ENCODE measurements around the gene ZNF280D.

Gene ZNF280D

DNA sequence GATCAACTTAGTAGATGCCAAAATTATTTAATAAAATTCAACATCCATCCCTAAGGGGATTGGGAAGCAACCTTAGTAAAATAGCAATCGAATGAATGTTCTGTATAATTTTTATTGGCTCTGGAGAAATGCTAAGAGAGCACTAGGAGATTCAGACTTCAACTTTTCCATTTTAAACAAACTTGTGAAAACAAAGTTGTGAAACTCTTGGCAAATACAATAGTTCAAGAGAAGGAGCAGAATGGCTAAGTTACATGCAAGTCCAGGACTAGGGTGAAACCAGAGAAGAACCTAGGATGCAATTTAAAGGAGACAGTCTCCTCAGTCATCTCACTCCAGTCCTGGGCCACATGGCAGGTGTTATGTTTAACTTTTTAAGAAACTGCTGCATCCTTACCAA, 16.7 kb upstream of the ZNF280D start:
- H3K4me3 ChIP-seq (ENCODE audit: low read depth, low read length): no peak overlapping the region

- H3K4me3 ChIP-seq (ENCODE audit: low read depth, low read length): no peak overlapping the region
Observed at GRCh38 chr15:56744701-56745683, 11.7 kb upstream of the ZNF280D start.

DNA sequence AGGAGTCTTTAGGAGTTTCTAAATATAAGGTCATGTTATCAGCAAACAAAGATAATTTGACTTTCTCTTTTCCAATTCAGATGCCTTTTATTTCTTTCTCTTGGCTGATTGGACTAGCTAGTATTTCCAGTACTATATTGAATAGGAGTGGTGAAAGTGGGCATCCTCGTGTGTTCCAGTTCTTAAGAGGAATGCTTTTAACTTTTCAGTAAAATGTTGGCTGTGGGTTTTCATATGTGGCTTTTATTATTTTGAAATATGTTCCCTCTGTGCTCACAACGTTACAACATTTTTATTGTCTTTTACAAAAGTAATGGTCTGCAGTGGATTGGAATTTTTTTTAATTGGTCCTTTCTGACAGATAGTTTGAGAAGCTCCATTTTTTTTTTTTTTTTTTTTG, 8.2 kb upstream of the ZNF280D start:
- no peak overlapping the region for H3K4me3 ChIP-seq (ENCODE audit: low read depth, low read length)

GRCh38 chr15:56739964-56740640, 6.8 kb upstream of the ZNF280D start:
- H3K4me3 ChIP-seq (ENCODE audit: low read depth, low read length): no peak overlapping the region

- no peak overlapping the region for H3K4me3 ChIP-seq (ENCODE audit: low read depth, low read length)
Observed at GRCh38 chr15:56739474-56739873, 6.2 kb upstream of the ZNF280D start.

- H3K4me3 ChIP-seq (ENCODE audit: low read depth, low read length): no peak overlapping the region
Observed at GRCh38 chr15:56737791-56738190, 4.5 kb upstream of the ZNF280D start.

DNA sequence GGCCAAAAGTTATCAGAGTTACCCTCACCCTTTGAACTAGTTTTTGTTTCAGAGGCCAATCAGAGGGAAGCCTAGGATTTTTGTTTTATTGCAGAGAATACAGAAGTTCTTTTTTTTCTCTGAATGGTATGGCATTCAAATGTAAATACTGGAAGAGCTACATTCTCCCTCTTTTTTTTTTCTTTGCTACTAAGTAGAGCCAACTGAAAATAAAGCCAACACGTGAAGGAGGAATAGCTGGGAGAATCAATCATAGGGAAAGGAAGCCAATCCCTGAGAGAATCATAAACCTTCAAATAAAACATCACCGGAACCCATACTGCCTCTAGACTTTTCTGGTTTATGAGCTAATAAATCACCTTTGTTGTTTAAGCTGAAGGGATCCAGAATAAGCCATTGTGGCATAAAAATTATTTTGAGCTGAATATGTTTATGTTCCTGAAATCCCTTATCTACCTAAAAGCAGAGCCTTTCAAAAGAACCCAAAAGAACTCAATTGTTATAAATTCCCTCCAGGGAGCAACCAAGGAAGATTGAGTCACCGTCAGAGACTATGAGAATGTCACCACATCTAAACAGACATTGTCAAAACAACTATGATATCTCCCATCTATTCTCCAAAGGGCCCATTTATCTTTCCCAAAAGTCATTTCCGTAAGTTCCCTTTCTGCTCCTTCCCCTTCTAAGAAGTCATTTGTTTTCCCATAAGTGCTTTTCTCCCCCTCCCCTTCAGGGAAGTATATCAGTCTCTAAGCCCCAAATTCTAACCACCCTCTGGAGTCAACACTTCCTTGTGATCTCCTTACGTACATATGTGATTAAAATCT, 3.8 kb upstream of the ZNF280D start:
- no peak overlapping the region for H3K4me3 ChIP-seq (ENCODE audit: low read depth, low read length)

GRCh38 chr15:56736308-56736707, 3.0 kb upstream of the ZNF280D start:
- H3K4me3 ChIP-seq (ENCODE audit: low read depth, low read length): no peak overlapping the region

GRCh38 chr15:56735589-56735988, 2.3 kb upstream of the ZNF280D start:
- no peak overlapping the region for H3K4me3 ChIP-seq (ENCODE audit: low read depth, low read length)

DNA sequence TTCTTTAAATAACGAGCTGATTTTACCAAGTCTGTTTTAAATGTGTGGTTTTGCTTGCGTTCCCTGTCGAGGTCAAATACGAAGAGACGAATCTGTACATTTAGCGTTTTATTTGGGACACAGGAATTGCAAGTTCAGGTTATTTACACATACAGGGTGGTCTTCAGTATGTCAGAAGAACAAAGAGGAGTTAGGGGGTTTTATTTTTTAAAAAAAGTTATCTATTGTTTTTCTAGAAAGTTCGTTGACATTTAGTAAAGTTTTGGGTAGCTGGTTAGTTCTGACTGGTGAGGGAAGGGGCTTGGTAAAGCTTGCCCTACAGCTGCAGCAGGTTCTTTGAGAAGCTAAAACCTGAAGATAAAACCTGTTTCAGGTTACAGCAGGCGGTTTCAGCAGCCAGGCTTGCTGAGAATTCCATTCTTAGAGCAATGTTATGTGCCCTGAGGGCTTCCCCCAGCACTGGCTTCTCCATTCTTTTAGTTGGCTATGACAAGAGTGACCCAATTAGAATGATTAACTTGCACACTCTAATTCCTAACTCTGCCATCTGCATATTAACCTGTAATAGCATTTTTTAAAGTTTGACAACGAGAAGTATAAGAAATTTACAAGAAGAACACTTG, 815 bp upstream of the ZNF280D start:
- no peak overlapping the region for H3K4me3 ChIP-seq (ENCODE audit: low read depth, low read length)

DNA sequence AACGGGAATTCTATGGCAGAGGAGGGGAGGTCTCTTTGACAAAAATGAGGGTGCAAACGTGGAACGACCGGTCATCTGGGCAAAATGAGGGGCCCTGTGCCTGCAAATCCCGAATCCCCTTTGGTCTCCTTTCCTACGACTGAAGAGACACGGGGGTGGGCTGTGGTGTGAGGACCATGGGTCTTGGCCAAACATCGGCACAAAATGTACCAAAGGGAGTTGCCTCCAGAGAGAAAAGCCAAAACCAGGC, 498 bp downstream of the ZNF280D start:
- H3K4me3 ChIP-seq (ENCODE audit: low read depth, low read length): peak overlapping the region; percentile 53

DNA sequence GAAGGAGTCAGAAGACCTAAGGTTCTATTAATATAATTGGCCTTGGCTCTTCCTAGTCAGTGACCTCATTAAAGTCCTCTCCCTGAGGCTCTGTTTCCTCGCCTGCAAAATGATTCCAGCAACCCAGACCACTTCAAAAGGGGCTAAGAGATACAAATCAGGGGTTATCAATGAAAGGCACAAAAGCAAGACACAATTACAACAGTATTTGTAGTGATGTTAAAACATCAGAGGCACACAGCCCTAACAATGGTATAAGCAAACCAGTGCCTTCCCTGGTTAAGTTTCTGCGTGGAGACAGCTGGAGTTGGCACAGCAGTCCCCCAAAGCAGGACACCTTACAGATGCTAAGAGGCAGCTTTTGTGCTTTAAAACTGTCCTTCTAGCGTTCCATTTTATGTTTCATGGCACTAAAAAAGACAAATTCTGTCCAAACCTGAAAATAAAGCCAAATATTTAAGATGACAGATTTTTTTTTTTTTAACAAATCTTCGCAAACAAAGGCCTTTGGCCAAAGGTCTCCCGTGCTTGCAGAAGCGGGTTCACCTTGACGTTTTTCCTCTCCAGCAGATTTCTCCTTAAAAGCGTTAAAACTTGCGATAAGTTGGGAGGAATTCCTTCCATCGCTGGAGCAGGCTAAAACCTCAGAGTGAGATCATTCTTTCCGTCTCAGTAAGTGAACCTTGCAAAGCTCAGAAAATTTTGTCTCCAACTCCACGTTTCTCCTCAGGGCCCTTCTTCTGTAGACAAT, 999 bp downstream of the ZNF280D start:
- H3K4me3 ChIP-seq (ENCODE audit: low read depth, low read length): peak overlapping the region; percentile 53

GRCh38 chr15:56731548-56731947, 1.8 kb downstream of the ZNF280D start:
- H3K4me3 ChIP-seq (ENCODE audit: low read depth, low read length): no peak overlapping the region

- H3K4me3 ChIP-seq (ENCODE audit: low read depth, low read length): no peak overlapping the region
Observed at GRCh38 chr15:56729561-56729960, 3.7 kb downstream of the ZNF280D start.

GRCh38 chr15:56725386-56725785, 7.9 kb downstream of the ZNF280D start:
- no peak overlapping the region for H3K4me3 ChIP-seq (ENCODE audit: low read depth, low read length)

DNA sequence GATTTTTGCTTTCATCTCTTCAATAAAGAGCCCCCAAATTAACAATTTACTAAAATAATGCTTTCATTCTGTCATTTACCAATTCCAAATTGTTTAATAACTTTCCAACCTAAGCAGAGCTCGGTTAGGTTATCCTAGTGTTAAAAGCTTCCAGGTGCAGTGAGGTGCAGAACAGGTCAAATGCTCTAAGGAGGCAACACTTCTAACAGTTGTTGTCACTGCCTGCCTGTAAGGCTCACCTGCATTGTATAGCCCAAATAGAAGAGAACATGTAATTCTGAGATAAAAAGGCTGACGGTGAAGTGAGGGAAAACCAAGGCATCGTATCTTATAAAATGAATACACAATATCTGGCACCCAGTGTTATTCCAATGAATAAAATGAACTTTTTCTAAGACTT, 9.1 kb downstream of the ZNF280D start:
- H3K4me3 ChIP-seq (ENCODE audit: low read depth, low read length): no peak overlapping the region

- no peak overlapping the region for H3K4me3 ChIP-seq (ENCODE audit: low read depth, low read length)
Observed at GRCh38 chr15:56723787-56724186, 9.5 kb downstream of the ZNF280D start.

- H3K4me3 ChIP-seq (ENCODE audit: low read depth, low read length): no peak overlapping the region
Observed at GRCh38 chr15:56719774-56720555, 13.3 kb downstream of the ZNF280D start.

DNA sequence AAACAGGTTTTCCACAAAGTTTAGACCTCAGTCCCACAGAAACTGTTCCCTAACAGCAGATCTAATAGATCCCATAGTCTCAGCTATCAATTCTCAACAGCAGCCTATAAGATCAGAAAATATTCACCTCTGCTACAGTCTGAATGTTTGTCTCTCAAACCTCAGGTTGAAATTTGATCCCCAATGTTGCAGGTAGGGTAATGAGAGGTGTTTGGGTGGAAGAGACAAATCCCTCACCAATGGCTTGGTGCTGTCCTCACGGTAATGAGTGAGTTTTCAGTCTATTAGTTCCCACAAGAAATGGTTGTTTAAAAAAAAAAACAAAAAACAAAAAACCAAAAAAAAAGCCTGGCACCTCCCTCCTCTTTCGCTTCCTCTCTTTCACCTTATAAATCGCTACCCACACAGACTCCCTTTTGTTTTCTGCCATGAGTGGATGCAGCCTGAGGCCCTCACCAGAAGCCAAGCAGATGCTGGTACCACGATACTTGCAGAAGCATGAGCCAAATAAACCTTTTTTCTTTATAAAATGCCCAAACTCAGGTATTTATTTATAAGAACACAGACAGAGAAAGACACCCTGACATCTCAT, 14.2 kb downstream of the ZNF280D start:
- no peak overlapping the region for H3K4me3 ChIP-seq (ENCODE audit: low read depth, low read length)

Measured in iPS-11a (cell line).